ENCODE data around the gene IL22RA1.
A peak's percentile ranks its signal among the peaks of the same experiment; 100 is the strongest.

The IL22RA1 gene

DNA sequence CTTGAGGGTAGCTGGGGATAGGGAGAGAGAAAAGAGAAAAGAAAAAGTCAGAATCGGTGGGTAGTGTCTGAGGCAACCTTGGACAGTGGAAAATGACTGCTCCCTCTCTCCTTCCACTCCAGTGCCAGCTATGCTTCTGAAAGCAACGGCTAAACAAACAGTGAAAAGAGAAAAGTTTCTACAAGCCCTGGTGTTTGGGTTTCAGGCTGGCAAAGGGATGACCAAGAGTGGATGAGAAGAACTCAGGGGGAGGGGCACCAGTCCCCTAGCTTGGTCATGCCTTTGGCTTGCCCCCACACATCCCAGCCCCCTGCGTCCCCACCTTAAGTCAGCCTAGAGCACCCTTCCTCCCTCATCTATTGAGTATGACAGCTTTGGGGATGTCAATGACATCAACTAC is 8.6 kb downstream of the IL22RA1 start:
- DNase-seq, result no peak

DNA sequence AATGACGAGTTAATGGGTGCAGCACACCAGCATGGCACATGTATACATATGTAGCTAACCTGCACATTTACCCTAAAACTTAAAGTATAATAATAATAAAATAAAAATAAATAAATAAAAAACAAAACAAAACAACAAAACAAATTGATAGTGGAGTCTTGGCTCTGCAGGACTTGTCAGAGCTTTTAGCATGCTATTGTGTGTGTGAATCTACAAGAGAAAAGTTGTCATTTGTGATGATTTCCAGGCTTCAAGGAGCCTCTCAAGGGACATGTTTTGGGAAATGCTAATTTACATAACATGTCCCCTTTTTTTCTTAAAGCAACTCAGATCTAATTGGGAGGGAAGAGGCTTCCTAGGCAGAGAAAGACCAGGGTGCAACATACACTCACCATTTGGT is 9.1 kb downstream of the IL22RA1 start:
- no peak for DNase-seq

DNA sequence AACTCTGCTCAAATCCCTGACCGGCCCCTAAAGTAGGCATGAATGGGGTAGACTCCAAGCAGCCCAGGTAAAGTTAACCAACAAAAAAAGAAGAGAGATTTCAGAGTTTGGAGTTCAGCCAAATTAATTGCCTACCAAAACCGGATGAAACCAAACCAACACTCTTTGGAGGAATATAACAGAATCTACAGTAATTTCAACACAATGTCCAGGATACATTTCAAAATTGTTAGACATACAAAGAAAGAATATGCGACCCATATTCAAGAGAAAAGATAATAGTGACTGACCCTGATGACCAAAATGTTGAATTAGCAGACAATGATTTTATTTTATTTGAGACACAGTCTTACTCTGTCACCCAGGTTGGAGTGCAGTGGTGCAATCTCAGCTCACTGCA is 12.6 kb downstream of the IL22RA1 start:
- no peak for DNase-seq

DNA sequence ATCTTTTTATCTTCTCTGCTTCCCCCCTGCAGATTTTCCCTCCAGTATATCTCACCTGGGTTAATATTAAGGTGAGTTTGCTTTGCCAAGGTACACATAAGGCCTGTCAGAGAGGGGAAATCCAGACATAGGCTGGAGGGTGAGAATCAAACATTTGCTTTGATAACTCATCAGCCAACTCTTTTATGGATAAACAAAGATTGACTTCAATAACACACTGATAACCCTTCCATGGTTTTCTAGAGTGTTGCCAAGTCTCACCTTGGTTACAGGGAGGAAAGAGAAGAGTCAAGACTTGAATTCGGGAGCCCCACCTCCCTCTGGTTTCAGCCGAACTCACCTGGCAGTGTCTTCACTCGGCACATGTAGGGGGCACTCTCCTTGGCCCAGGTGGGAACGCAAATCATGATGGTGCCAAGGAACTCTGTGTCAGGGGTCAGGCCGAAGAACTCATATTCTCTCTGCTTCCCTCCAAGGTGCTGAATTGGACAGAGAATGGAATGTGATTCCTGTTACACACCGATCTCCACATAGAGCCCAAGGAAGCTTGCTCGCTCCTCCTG is 15.1 kb downstream of the IL22RA1 start:
- no peak for DNase-seq

DNA sequence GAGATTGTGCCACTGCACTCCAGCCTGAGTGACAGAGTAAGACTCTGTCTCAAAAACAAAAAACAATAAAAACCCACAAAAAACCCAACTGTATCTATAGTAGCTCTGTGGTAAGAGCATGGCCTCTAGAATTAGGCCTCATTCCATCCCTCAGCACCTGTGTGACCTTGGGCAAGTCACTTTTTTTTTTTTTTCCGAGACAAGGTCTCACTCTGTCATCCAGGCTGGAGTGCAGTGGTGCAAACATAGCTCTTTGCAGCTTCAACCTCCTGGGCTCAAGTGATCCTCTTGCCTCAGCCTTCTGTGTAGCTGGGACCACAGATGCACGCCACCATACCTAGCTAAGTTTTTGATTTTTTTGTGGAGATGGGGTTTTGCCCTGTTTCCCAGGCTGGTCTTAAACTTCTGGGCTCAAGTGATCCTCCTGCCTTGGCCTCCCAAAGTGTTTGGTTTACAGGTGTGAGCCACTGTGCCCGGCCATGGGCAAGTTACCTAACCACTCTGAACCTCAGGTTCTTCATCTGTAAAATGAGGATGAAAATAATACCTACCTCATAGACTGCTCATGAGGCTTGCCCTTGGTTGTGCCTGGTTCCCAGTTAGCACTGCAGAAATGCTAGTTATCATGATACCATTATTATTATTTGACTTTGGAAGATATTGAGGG is 15.7 kb downstream of the IL22RA1 start:
- no peak for DNase-seq

DNA sequence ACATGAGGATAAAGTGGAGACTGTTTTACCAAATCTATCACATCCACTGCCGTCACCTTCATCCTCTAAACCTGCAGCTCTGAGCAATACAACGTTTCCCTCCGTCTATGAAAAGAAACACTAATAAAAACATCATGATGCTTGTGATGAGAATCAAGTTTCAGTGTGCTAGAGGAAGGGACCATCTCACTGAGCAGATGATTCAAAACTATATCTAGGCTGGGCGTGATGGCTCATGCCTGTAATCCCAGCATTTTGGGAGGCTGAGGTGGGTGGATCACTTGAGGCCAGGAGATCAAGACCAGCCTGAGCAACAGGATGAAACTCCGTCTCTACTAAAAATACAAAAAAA is 16.3 kb downstream of the IL22RA1 start:
- no peak for DNase-seq

DNA sequence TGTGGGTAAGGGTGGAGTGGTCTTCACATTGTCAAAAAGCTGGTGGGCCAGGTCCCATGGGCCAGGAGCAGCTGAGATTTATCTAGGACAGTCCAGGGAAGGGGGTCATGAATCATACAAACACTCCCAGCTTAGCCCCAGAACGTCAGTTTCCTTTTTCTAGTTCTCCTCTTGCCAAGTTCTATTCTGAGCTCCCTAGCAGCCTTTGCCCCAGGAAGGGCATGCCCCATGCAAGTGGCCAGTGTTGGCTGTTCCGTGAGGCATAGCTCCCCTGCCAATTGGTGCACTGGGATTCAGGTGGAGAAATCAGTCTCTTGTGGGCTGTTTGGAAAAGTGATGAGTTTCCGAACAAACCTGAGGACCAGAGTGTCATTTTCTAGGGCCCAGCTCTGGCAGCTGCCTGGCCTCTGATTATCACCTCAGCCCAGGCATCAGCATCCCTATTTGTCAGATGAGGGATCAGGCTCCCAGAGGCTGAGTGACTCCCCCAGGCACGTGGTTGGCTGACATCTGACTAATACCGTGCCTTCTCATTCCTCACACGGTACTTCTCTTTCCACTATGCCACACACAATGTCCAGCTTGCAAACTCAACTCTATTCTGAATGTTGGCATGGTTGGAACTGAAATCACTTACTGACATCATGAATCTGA is 16.8 kb downstream of the IL22RA1 start:
- DNase-seq, result no peak

DNA sequence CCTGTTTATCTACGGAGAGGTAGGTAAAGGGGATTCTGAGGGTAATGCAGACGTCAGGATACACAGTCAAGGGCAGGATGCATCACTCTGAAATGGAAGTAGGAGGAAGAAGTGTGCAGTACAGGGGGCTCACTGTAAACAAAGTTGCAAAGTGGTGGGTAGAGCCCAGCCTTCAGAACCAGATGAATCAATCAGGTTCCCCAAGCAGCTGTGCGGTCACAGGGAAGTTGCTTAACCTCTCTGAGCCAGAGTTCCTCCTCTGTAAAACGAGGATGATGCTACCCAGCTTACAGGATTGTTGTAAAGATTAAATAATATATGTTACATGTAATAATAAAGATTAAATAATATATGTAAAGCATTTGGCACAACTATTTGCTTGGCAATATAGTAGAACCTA is 17.5 kb downstream of the IL22RA1 start:
- DNase-seq, result no peak

DNA sequence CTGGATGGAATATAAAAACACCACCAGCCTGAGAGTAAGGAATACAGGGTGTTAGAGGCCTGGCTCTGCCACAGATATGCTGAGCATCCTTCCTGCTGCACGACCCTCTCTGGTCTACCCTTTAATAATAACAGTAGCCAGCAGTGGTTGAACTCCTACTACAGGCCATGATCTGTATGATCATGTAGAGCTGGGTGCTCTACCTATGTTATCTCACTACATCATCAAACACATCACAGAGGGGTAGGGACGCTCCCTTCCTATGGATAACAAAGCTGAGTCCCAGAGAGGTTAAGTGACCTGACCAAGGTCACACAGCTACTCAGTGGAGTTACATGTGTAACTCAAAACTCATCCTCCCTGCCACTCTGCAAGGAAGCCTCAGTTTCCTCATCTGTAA is 18.0 kb downstream of the IL22RA1 start:
- DNase-seq, result no peak

DNA sequence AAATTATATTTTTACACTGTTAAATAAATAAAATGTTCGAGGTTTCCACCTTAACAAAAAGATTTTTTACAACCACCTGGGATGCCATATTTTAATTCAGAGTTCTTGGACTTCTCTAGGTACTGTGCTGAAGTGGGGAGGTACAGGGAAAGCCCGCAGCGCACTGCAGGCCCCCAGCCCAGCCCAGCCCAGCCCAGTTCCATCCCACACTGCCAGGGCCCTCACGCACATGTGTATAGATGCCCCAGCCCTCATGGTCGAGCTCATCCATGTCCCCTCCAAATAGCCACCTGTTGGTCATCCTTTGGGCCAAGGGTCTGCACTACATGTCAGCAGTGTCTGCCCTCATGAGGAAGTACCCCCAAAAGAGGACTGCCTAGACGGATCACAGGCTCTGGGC is 19.3 kb downstream of the IL22RA1 start:
- no peak for DNase-seq

DNA sequence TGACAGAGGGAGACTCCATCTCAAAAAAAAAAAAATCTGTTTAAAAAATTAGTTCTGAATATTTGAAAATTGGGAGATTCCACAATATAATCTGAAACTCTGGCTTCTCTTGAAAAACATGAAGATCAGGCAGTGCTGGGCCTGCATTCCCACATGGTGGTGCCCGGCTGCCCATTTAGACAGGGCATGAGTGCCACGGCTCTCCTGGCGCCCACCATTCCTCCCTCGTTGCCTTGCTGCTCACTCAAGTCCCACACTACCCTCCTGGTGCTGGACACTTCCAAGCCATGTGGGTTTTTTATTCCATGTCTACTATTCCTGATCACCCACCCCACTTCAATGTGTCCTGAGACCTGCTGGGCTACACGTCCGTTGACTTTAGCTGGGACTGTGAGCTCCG is 20.2 kb downstream of the IL22RA1 start:
- no peak for DNase-seq

DNA sequence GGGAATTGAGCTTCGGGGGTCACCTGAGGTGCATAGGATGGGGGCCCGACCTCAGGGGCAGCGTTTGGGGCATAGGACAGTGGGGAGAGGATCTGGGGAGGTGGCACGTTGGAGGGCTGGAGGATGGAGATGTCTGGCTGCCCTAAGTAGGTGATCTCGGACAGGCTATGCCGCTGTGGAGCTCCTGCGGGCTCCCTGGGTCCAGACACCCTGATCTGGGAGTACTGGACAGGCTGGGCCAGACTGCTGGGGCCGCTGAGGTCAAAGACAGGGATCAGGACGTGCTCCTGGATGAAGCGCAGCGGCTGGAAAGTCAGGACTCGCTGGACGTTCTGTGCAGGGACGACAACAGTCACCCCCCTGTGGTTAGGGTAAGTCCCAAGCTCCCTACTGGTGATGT is 21.5 kb downstream of the IL22RA1 start:
- no peak for DNase-seq

DNA sequence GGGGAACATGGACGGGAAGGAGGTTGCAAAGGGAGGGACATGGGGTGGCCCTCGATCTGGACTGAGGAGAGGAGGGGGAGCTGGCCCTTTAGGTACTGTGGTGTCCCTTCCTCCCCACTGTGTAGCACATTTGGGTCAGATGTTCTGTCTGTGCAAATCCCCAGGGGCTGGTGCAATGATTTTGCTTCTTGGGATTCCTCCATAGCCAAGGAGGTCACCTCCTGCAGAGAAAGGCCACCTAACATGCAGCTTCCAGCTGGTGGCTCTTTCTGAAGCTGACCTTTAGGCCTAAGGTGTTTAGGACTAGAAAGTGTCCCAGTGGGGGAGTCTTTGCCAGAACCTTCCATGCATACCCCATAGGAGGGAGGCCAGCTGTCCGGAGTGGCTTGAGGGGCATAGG is 22.0 kb downstream of the IL22RA1 start:
- no peak for DNase-seq

DNA sequence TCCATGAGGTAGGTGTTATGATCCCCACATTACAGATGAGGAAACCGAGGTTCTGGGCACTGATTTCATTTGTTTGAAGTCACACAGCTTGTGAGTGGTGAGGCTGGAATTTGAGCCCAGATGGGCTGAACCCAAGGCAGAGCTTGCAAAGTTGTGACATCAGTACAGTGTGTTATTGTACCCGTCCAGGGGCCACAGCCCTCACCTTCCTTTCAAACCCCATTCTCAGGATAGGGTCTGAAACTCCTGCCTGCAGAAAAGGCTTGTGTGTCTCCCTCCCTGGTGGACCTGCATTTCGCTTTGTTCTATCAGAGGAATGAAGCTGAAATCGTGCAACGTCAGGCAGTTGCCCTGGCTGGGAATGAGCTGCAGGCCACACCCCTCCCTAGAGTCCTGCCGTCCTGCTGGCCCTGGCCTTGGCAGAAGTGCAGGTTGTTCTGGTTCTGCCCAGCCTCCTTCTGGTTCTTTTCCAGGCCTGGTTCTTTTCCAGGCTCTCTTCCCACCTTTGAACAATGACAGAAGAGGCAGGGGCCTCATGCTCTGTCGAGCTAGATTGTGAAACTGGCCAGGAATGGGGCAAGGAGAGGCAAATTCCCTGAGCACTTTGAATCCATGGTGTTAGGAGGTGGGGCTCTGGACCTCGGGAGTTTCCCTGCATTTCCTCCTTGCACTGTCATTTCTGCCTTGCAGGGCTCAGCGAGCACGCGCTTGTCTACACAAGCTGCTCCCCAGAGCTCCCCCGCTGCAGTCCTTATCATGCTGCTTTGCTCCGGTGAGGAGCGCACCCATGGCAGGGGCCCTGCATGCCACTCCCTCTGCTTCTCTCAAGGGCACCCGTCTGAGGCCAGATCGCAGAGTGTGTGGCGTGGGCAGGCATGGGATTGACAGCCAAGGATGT is 22.8 kb downstream of the IL22RA1 start:
- DNase-seq, result peak in 1 of 2 experiments; percentile 4

DNA sequence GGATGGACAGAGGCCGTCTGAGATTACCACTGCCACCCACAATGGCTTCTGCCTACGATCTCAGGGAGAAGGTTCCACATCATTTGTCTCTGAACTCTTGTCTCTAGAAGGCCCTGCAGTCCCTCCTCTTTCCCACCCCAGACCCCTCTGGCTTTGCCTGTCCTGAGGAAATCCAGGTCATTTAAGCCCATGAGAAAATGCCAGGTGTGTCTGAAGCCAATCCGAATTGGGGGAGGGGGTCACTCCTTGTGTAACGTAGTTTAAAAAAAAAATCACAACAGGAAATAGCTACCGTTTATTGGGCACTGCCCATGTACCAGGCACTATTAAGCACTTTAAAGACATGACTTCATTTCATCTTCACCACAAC is 23.5 kb downstream of the IL22RA1 start:
- DNase-seq, result no peak

DNA sequence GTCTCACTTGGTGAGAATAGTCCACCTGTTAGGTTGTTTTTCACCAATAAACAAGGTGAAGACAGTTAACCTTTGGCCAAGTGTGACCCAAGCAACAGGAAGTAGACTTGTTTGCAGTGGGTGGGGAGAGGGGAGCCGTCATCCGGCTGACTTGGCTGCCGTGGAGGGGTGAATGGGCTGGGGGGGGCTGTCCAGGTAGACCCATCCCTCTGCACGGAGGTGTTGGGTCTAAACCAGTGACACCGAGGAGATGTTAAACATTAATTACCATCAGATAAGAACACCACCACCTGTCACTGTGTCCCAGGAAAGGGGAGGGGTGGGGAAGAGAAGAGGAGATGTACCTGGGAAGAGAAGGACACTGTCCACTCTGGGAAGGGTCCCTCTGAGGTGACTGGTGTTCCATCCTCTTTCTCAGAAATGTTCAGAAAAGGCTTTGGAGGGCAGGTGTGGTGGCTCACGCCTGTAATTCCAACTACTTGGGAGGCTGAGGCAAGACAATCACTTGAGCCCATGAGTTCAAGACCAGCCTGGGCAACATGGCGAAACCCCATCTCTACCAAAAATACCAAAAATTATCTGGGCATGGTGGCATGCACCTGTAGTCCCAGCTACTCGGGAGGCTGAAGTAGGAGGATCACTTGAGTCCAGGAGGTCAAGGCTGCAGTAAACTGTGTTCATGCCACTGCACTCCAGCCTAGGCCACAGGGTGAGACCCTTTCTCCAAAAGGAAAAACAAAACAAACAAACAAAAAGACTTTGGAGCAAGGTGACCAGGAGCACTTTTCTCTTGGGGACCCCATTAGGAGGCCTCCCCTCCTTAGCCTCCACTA is 24.3 kb downstream of the IL22RA1 start:
- no peak for DNase-seq

DNA sequence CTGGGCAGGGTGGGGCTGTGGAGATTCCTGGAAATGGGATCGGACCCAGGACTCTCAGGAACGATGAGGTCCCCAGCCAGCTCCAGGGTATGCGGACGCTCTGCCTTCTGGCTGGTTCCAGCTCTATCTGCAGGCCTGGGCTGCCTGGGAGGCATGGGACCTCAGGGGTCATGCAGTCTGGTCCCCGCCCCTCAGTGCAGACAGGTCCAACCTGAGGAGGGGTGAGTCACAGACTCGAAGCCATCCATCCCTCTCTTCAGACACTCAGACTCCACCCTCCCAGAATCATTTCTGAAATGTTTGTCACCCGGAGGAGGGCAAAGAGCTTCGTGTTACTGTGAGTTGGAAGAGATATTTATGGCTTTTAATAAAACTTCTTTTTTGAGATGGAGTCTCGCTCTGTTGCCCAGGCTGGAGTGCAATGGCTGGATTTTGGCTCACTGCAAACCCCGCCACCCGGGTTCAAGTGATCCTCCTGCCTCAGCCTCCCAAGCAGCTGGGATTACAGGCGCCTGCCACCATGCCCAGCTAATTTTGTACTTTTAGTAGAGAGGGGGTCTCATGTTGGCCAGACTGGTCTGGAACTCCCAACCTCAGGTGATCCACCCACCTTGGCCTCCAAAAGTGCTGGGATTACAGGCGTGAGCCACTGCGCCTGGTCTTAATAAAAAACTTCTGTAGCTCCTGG is 25.1 kb downstream of the IL22RA1 start:
- no peak for DNase-seq

DNA sequence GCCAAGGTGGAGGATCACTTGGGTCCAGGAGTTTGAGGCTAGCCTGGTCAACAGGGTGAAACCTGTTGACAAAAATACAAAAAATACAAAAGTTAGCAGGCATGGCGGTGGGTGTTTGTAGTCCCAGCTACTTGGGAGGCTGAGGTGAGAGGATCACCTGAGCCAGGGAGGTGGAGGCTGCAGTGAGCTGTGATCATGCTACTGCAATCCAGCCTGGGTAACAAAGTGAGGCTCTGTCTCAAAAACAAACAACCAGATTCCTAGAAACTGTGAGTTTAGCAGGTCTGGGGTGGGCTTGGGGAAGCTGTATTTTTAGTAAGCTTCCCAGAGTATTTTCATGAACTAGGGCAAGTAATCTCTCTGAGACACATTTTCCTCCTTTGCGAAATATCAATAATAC is 25.8 kb downstream of the IL22RA1 start:
- DNase-seq, result no peak

DNA sequence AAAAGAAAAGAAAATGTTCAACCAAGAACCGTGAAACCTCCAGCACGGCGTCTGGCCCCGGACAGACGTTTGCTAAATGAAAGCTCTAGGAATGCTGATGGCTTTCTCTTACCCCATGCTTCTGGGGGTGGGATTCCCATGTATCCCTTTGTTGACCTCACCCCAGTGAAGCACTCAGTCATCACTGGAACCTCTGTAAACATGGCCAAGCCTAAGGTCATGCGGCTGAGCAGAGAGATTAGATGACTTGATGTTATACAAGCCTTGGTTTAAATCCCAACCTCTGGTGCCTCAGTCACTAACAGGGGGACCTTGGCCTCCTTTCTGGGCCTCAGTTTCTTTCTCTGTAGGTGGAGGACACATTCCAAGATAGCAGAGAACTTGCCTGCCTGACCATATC is 28.2 kb downstream of the IL22RA1 start:
- DNase-seq, result no peak

DNA sequence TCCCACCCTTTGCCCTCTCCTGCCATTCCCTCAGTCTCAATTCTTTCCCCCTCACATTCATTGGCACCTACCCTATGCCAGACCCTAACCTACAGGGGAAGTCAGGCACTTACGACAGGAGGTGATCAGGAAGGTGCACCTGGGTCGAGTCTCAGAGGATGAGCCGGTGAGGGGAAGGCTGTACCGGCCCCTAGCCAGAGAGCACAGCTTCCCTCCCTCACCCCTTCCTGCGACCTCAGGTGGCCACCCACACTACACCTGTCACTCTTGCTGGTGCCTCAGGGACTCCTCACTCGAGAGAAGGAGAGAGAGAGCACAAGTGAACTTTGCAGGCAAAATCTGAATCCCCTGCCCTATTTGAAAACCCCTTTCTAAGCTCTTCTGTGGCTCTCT is 29.3 kb downstream of the IL22RA1 start:
- DNase-seq, result no peak

DNA sequence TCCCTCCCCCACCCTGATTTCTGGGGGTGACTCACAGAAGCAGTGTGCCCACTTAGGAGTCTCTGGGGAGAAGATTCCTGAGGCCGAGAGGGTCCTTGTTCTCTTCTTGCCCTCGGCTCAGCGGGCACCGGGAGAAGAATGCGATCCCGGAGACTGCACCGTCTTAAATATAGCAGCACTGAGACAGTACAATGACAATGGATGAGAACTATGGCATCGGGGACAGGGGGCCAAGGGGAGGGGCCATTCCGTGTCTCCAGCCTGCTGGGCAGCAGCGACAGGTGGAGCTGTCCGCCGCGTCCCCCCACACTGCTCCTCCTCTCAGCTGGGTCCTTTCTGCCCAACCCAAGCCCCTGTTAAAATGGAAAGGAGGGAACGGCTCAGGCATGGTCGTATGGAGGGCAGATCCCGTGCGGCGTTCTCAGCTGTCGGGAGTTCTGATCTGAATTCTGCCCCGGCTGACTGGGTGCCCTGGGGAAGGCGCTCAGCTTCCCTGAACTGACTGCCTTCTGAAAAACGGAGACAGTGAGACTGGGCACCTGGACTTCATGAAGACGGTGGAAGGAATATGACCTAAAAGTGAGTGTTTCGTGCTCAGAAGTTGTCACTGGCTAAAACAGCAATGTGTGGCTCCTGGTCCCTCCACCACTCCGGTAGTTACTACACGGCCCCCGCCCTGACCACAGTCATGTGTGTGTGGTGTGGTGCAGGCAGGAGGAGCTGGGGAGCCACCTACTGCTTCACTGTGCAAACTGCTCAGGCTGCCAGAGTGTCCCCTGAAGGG is 30.8 kb downstream of the IL22RA1 start, which contains the start of gene MYOM3:
Gene MYOM3 (minus strand): TSS at position 140 of the 784 bp plus-strand sequence. CDS start 3,499 bp downstream, outside the sequence.
- peak; percentile 22 to 42 for DNase-seq

All from NCI-H187 (cell line).